Peyer's patch (tissue), 4 donors: ENCODE measurements around the gene RYR1.

Experiments used
- POLR2A ChIP-seq, 2 donors: fragments of 450-650 bp; IDR thresholded peaks; one replicate each; pipeline ENCODE4 v1.5.1; 2017; ENCODE audit warnings: antibody characterized with exemption in 2 of 2, mild to moderate bottlenecking in 2 of 2, moderate library complexity in 2 of 2
- TF ChIP-seq, protein P1 (sequence below), 6 experiments: fragments of 450-650 bp in 4 of 6; fragments of 200-600 bp in 2 of 6; sonication (generic) in 1 of 6; IDR thresholded peaks; one replicate each; pipeline ENCODE4 v1.5.1; 2017 to 2019; ENCODE audit warnings: antibody characterized with exemption in 6 of 6, mild to moderate bottlenecking in 3 of 6, moderate library complexity in 1 of 6

DNA sequence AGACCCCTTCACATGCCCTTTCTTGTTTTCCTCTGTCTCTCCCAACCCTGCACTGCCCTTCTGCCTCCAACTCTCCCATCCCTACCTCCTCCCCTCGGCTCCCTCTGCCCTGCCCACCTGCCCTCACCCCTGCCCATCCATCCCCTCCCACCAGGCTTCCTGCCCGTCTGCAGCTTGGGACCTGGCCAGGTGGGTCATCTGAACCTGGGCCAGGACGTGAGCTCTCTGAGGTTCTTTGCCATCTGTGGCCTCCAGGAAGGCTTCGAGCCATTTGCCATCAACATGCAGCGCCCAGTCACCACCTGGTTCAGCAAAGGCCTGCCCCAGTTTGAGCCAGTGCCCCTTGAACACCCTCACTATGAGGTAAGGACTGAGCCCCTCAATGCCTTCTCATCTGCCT, 35.7 kb downstream of the RYR1 start:
- TF ChIP-seq, protein P1, sequence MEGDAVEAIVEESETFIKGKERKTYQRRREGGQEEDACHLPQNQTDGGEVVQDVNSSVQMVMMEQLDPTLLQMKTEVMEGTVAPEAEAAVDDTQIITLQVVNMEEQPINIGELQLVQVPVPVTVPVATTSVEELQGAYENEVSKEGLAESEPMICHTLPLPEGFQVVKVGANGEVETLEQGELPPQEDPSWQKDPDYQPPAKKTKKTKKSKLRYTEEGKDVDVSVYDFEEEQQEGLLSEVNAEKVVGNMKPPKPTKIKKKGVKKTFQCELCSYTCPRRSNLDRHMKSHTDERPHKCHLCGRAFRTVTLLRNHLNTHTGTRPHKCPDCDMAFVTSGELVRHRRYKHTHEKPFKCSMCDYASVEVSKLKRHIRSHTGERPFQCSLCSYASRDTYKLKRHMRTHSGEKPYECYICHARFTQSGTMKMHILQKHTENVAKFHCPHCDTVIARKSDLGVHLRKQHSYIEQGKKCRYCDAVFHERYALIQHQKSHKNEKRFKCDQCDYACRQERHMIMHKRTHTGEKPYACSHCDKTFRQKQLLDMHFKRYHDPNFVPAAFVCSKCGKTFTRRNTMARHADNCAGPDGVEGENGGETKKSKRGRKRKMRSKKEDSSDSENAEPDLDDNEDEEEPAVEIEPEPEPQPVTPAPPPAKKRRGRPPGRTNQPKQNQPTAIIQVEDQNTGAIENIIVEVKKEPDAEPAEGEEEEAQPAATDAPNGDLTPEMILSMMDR (IDR thresholded peaks at IDR 0.05), result no peak
- TF ChIP-seq POLR2A (IDR thresholded peaks at IDR 0.05), result no peak
